DMS153 treated with DMSO at 0.1 percent for 48 hours (cell line): ENCODE measurements around the gene UBE2N.

Experiments used
- DNase-seq: peaks from one replicate; lab custom pipeline; 2025; ENCODE audit not compliant: unreplicated experiment; lab: John Stamatoyannopoulos, UW

The UBE2N gene

DNA sequence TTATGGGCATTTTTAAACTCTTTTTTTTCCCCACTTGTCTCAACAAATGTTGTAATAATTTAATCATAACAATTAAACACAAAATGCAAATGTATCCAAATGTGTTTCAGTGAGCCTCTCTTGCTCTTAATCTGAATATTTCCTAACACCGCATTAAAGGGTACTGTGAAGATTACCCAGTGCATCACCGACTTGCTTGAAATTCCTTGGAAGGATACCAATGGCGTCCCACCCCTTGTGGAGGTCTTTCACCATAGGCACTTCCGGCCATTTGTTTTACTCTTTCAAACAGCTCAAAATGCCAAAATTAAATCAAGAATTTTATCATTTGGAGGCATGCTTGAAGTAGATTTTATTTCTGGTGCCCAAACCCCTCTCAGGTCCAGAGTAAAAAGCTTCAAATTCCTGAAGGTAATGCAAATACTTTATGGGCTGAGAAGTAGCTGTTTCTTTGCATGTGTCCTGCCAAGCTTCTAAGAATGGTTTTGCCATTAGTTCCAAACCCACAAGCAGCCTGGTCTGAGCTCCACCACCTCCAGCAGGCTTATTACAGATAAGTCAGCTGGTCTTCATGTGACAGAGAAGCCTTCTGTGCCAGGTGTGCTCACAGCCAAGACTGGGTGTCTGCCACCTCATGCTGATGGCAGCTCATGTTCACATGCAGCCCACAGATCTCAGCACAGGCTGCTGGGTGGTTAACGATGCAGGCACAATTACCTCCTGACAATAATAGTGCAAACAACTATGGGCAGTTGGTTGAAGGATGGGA, 80.4 kb downstream of the UBE2N start:
- DNase-seq = no peak

- DNase-seq = no peak
These were observed 81.1 kb downstream of the UBE2N start for GRCh38 chr12:93360688-93361087.

DNA sequence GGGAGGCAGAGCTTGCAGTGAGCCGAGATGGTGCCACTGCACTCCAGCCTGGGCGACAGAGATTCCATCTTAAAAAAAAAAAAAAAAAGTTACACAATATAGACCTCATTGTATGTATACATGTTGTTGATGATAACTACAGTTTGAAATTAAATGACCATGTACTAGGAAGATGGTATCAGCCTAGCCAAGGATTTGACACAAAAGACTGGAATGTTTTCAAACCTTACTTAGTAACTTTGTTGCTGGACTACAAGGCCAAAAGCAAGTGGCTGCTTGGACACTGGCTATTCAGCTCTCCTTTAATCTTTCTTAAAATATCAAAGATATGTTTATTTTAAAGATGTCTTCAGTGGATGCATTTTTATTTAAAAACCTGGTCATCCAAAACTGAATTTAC, 82.9 kb downstream of the UBE2N start:
- no peak for DNase-seq

GRCh38 chr12:93358058-93358457, 83.7 kb downstream of the UBE2N start:
- no peak for DNase-seq

- no peak for DNase-seq
These were observed 85.5 kb downstream of the UBE2N start for GRCh38 chr12:93356214-93356613.
